Brain microvascular endothelial cell (primary cell): Measurements from ENCODE around the gene GNAL.

Experiments
- DNase-seq: peaks from one replicate; pipeline ENCODE4 v3.0.0-alpha.2; 2020
- H3K27ac ChIP-seq: fragments of 250-450 bp; sonication (Bioruptor Pico); 2 replicates; pipeline ENCODE4 v1.5.1; 2020; ENCODE audit warnings: mild to moderate bottlenecking, moderate library complexity
- H3K27me3 ChIP-seq: fragments of 250-450 bp; sonication (Bioruptor Pico); replicated peaks from 2 replicates; pipeline ENCODE4 v1.5.1; 2020; ENCODE audit warnings: mild to moderate bottlenecking
- H3K36me3 ChIP-seq: fragments of 250-450 bp; sonication (Bioruptor Pico); replicated peaks from 2 replicates; pipeline ENCODE4 v1.5.1; 2020; ENCODE audit warnings: mild to moderate bottlenecking
- H3K4me3 ChIP-seq: 2 replicates; pipeline ENCODE4 v1.5.1; 2011; ENCODE audit warnings: low read depth, mild to moderate bottlenecking, control low read depth, low read length, moderate library complexity
- in situ Hi-C: cut with HindIII; loops from 2 replicates; pipeline ENCODE4 v1.10.0; 2017; ENCODE audit warnings: low sequenced_read_pairs, low pct_ligation_motif_present
- TF ChIP-seq, protein P1 (sequence below): IDR thresholded peaks from 2 replicates; pipeline ENCODE4 v1.5.1; 2011; ENCODE audit warnings: low read depth, mild to moderate bottlenecking, moderate library complexity, low read length, control low read depth, inconsistent platforms; ENCODE audit errors: missing control alignments

Gene GNAL

GRCh38 chr18:11654736-11655605, 34.1 kb upstream of the GNAL start:
- no peak overlapping the region for H3K4me3 ChIP-seq
- peaks cover 2% of the 10 kb centered on the region for H3K27me3 ChIP-seq
- DNase-seq = peak; percentile 28
- H3K36me3 ChIP-seq = no peaks in the 10 kb centered on the region
- TF ChIP-seq, protein P1, sequence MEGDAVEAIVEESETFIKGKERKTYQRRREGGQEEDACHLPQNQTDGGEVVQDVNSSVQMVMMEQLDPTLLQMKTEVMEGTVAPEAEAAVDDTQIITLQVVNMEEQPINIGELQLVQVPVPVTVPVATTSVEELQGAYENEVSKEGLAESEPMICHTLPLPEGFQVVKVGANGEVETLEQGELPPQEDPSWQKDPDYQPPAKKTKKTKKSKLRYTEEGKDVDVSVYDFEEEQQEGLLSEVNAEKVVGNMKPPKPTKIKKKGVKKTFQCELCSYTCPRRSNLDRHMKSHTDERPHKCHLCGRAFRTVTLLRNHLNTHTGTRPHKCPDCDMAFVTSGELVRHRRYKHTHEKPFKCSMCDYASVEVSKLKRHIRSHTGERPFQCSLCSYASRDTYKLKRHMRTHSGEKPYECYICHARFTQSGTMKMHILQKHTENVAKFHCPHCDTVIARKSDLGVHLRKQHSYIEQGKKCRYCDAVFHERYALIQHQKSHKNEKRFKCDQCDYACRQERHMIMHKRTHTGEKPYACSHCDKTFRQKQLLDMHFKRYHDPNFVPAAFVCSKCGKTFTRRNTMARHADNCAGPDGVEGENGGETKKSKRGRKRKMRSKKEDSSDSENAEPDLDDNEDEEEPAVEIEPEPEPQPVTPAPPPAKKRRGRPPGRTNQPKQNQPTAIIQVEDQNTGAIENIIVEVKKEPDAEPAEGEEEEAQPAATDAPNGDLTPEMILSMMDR = peak; percentile 91
- in situ Hi-C loops = no loop called here
- H3K27ac ChIP-seq = no peak overlapping the region

DNA sequence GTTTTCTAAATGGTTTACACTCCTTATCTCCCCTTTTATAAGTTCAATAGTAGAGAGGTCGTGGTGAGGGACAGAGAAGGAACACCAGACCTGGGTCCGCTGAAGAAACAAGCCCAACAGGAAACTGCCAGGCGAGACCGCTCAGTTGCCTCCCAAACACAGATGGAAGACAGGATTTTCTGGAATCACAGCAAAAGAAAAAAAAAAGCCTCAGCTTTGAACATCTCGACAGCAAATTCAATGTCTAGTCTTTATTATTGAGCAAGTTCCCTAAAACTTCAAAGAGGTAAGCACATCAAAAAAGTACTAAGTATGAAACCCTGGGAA, 33.5 kb upstream of the GNAL start:
- Histone ChIP-seq H3K4me3 (no peak overlapping the region), H3K36me3 (no peaks in the 10 kb centered on the region), H3K27ac (no peak overlapping the region), H3K27me3 (peaks cover 2% of the 10 kb centered on the region)
- TF ChIP-seq, protein P1 = no peak
- DNase-seq = no peak
- in situ Hi-C loops = no loop called here

- Histone ChIP-seq H3K4me3 (no peak overlapping the region), H3K27me3 (peaks cover 2% of the 10 kb centered on the region), H3K27ac (no peak overlapping the region), H3K36me3 (no peaks in the 10 kb centered on the region)
- TF ChIP-seq, protein P1 = no peak
- DNase-seq = no peak
- in situ Hi-C loops = no loop called here
Measured at GRCh38 chr18:11657152-11657551, 31.9 kb upstream of the GNAL start.

GRCh38 chr18:11657554-11657953, 31.5 kb upstream of the GNAL start:
- no peaks in the 10 kb centered on the region for H3K36me3 ChIP-seq
- H3K4me3 ChIP-seq = no peak overlapping the region
- in situ Hi-C loops = no loop called here
- H3K27ac ChIP-seq = no peak overlapping the region
- no peak for DNase-seq
- TF ChIP-seq, protein P1 = no peak
- peaks cover 4% of the 10 kb centered on the region for H3K27me3 ChIP-seq

DNA sequence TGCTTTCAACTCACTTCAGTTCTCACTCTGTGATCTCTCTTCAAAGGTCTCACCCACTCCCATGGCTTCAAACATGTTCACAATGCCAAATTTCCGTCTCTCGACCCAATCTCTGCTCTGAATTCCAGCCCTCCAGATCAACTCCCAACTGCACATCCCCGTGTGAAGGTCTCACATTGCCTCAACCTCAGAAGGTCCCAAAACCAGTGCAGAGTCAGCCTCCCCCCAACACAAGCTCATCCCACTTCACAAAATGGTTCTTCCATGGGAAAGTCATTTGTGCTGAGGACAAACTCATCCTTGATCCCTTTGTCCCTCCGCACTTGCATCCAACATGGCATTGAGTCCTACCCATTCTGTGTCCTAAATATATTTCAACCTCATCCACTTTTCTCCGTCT, 31.0 kb upstream of the GNAL start:
- H3K27me3 ChIP-seq = peaks cover 5% of the 10 kb centered on the region
- H3K36me3 ChIP-seq = no peaks in the 10 kb centered on the region
- H3K27ac ChIP-seq = no peak overlapping the region
- H3K4me3 ChIP-seq = no peak overlapping the region
- in situ Hi-C loops = no loop called here
- TF ChIP-seq, protein P1 = no peak
- DNase-seq = no peak

DNA sequence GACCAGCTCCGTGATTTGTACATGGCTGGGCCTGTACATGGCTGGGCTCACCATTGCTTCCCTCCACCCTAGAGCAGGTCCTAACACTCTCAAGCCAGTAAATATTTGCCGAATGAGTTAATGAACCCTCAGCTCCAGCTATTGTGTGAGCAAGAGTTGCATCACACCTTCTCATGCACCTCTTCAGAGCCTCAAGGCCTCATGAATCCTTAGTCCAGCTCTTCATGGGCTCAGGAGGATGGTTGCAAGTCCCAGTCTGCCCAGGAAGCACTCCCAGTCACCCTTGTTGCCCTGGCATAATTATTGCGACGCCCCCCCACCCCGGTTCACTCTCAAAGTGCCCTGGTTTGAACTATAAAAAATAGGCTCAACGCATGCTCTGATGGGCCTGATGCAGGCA, 30.1 kb upstream of the GNAL start:
- Histone ChIP-seq H3K36me3 (no peaks in the 10 kb centered on the region), H3K27ac (no peak overlapping the region)
- in situ Hi-C loops = no loop called here

More for the DNA sequence above, 30.1 kb upstream of the GNAL start:
- no peak overlapping the region for H3K4me3 ChIP-seq
- TF ChIP-seq, protein P1 = no peak
- H3K27me3 ChIP-seq = peaks cover 5% of the 10 kb centered on the region
- no peak for DNase-seq
